Astrocyte (in vitro differentiated cells and primary cell): Measurements from ENCODE around the gene SHC4. TPM values are rescaled to one million over a fixed set of nuclear protein-coding genes. Genes with fewer than 3 reads are reported as not detected.

Experiments used
- DNase-seq: peaks from one replicate; pipeline ENCODE4 v3.0.0-alpha.2; 2010; ENCODE audit warnings: low read depth
- FAIRE-seq: peaks from 2 replicates; lab custom pipeline; 2011; peaks lifted over from hg19 to GRCh38; lab: Jason Lieb, UNC
- H2AFZ ChIP-seq: 2 replicates; pipeline ENCODE4 v1.6.0; 2012; ENCODE audit warnings: low read depth, low read length, inconsistent platforms
- H3K27ac ChIP-seq: 2 replicates; pipeline ENCODE4 v1.5.1; 2011; ENCODE audit warnings: low read depth, low read length, inconsistent platforms
- H3K27me3 ChIP-seq: 2 replicates; pipeline ENCODE4 v1.6.0; 2011; ENCODE audit warnings: low read length, inconsistent platforms; ENCODE audit not compliant: insufficient read depth
- H3K36me3 ChIP-seq: 2 replicates; pipeline ENCODE4 v1.5.1; 2011; ENCODE audit warnings: low read length, inconsistent platforms; ENCODE audit not compliant: insufficient read depth
- H3K4me1 ChIP-seq: 2 replicates; pipeline ENCODE4 v1.5.1; 2011; ENCODE audit warnings: low read length, inconsistent platforms; ENCODE audit not compliant: insufficient read depth
- H3K4me2 ChIP-seq: 2 replicates; pipeline ENCODE4 v1.6.0; 2012; ENCODE audit warnings: low read length, inconsistent platforms
- H3K4me3 ChIP-seq: 2 replicates; pipeline ENCODE4 v1.5.1; 2011; ENCODE audit warnings: low read depth, mild to moderate bottlenecking, low read length, inconsistent platforms; ENCODE audit not compliant: insufficient read depth
- H3K79me2 ChIP-seq: 2 replicates; pipeline ENCODE4 v1.6.0; 2012; ENCODE audit warnings: mild to moderate bottlenecking, low read length, inconsistent platforms; ENCODE audit not compliant: insufficient read depth
- H3K9ac ChIP-seq: 2 replicates; pipeline ENCODE4 v1.6.0; 2012; ENCODE audit warnings: mild to moderate bottlenecking, low read length, inconsistent platforms
- H3K9me3 ChIP-seq: 2 replicates; pipeline ENCODE4 v1.5.1; 2012; ENCODE audit warnings: low read depth, mild to moderate bottlenecking, low read length, inconsistent platforms; ENCODE audit not compliant: insufficient read depth
- H4K20me1 ChIP-seq: 2 replicates; pipeline ENCODE4 v1.6.0; 2012; ENCODE audit warnings: low read length, inconsistent platforms; ENCODE audit not compliant: insufficient read depth
- H3K27ac Mint-ChIP-seq: one replicate; pipeline ENCODE4 v1.8.0; 2021; ENCODE audit warnings: mild to moderate bottlenecking, mixed read lengths; ENCODE audit not compliant: unreplicated experiment
- H3K27me3 Mint-ChIP-seq: one replicate; pipeline ENCODE4 v1.8.0; 2021; ENCODE audit warnings: low read depth, mixed read lengths; ENCODE audit not compliant: unreplicated experiment
- H3K36me3 Mint-ChIP-seq: one replicate; pipeline ENCODE4 v1.8.0; 2021; ENCODE audit warnings: low read depth, mixed read lengths; ENCODE audit not compliant: unreplicated experiment
- H3K4me1 Mint-ChIP-seq: one replicate; pipeline ENCODE4 v1.8.0; 2021; ENCODE audit warnings: low read depth, mixed read lengths; ENCODE audit not compliant: unreplicated experiment
- H3K4me3 Mint-ChIP-seq: one replicate; pipeline ENCODE4 v1.8.0; 2021; ENCODE audit warnings: mild to moderate bottlenecking, moderate library complexity, mixed read lengths; ENCODE audit not compliant: unreplicated experiment
- H3K9me3 Mint-ChIP-seq: one replicate; pipeline ENCODE4 v1.8.0; 2021; ENCODE audit warnings: mild to moderate bottlenecking, mixed read lengths; ENCODE audit not compliant: unreplicated experiment
- EZH2 ChIP-seq: IDR thresholded peaks from 2 replicates; pipeline ENCODE4 v1.6.1; 2012; ENCODE audit warnings: mild to moderate bottlenecking, low read length, inconsistent platforms; ENCODE audit not compliant: insufficient read depth
- total RNA-seq: library from RNA; stranded (reverse); gene quantifications from 2 replicates; pipeline ENCODE4 v1.2.1, GENCODE V29; 2021
- TF ChIP-seq, protein P1 (sequence below): IDR thresholded peaks from 2 replicates; pipeline ENCODE4 v1.5.1; 2011; ENCODE audit warnings: low read depth, mild to moderate bottlenecking, inconsistent platforms, low read length, moderate library complexity; ENCODE audit not compliant: insufficient read depth

SHC4 gene
- total RNA-seq, 1 donor from 2014 or later, result 2.7 TPM

DNA sequence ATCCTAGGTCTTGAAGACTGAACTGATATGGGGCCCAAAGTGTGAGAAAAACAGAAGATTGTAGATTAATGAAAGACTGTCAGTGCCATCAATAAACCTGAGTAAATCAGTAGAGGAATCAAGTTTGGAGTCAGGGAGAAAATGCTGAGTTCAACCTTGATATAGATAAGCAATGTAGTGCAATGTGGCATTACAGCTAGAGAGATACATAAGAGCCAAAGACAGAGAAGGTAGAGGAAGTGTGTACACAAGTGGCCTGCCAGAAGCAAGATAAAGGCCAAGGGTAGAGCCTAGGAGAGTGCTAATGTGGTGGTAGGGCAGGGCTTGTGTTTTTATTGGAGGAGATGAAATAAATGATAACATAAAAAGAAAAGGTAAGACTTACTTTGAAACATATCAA, 111.8 kb downstream of the SHC4 start:
- H4K20me1 ChIP-seq, result no peaks in the 10 kb centered on the region
- DNase-seq, result no peak
- H3K9ac ChIP-seq, result no peak overlapping the region
- no peak overlapping the region for H3K4me2 ChIP-seq
- no peaks in the 10 kb centered on the region for H3K9me3 ChIP-seq
- no peak overlapping the region for H2AFZ ChIP-seq
- peaks cover 10% of the 10 kb centered on the region for H3K4me1 ChIP-seq
- H3K4me3 ChIP-seq, result no peak overlapping the region
- H3K27me3 ChIP-seq, result no peaks in the 10 kb centered on the region
- Mint-ChIP-seq H3K4me1 (peaks cover 14% of the 10 kb centered on the region), H3K9me3 (no peaks in the 10 kb centered on the region), H3K36me3 (peaks cover 4% of the 10 kb centered on the region), H3K4me3 (no peak overlapping the region), H3K27me3 (no peaks in the 10 kb centered on the region), H3K27ac (no peak overlapping the region)
- TF ChIP-seq EZH2, result no peak
- TF ChIP-seq, protein P1, sequence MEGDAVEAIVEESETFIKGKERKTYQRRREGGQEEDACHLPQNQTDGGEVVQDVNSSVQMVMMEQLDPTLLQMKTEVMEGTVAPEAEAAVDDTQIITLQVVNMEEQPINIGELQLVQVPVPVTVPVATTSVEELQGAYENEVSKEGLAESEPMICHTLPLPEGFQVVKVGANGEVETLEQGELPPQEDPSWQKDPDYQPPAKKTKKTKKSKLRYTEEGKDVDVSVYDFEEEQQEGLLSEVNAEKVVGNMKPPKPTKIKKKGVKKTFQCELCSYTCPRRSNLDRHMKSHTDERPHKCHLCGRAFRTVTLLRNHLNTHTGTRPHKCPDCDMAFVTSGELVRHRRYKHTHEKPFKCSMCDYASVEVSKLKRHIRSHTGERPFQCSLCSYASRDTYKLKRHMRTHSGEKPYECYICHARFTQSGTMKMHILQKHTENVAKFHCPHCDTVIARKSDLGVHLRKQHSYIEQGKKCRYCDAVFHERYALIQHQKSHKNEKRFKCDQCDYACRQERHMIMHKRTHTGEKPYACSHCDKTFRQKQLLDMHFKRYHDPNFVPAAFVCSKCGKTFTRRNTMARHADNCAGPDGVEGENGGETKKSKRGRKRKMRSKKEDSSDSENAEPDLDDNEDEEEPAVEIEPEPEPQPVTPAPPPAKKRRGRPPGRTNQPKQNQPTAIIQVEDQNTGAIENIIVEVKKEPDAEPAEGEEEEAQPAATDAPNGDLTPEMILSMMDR, result no peak
- no peak for FAIRE-seq
- no peak overlapping the region for H3K27ac ChIP-seq
- no peaks in the 10 kb centered on the region for H3K79me2 ChIP-seq
- no peaks in the 10 kb centered on the region for H3K36me3 ChIP-seq

DNA sequence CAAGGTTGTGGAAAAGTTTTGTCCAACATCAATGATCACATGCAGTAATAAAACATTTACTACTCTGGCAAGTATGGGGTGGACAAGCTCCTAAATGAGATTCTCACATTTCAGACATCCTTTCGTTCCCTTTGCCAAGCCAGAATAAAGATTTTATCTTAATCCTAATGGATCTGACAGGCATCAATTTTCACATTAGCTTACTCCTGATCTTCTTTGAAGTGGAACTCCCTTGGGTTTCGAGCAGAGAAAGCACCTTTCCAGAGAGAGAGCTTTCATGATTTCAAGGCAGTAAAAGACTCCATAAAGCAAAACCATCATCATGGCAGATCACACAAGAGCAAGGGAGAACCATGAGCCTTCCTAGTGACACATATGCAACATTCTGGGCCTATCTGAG, 113.1 kb downstream of the SHC4 start:
- Histone ChIP-seq H3K9me3 (no peaks in the 10 kb centered on the region), H3K4me3 (no peak overlapping the region), H3K9ac (no peak overlapping the region), H2AFZ (no peak overlapping the region), H4K20me1 (no peaks in the 10 kb centered on the region), H3K27me3 (no peaks in the 10 kb centered on the region), H3K4me1 (peaks cover 4% of the 10 kb centered on the region), H3K79me2 (no peaks in the 10 kb centered on the region), H3K27ac (no peak overlapping the region), H3K4me2 (no peak overlapping the region), H3K36me3 (no peaks in the 10 kb centered on the region)
- Mint-ChIP-seq H3K9me3 (no peaks in the 10 kb centered on the region), H3K27me3 (no peaks in the 10 kb centered on the region), H3K4me3 (no peak overlapping the region), H3K36me3 (peaks cover 4% of the 10 kb centered on the region), H3K27ac (no peak overlapping the region), H3K4me1 (peaks cover 5% of the 10 kb centered on the region)
- TF ChIP-seq, protein P1, result no peak
- TF ChIP-seq EZH2, result no peak
- no peak for FAIRE-seq
- no peak for DNase-seq

DNA sequence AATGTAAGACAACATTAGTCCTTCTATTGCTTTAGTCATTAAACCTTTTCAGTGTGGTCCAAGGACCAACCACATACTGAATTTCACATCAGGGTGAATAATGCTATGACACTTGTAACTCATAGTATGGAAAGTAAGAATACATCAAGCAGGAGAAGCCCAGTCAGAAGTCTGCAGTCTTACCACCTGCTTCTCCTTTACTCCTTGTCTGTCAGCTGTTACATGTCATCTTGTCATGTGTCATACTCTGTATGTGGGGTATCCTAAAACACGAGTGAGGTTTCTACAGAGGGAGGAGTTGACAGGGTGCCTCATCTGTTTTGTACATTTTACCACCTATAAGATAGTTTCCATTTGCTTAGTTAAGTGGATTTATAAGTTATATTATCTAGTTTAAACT, 118.6 kb downstream of the SHC4 start:
- Histone ChIP-seq H3K27me3 (no peaks in the 10 kb centered on the region), H3K36me3 (no peaks in the 10 kb centered on the region), H2AFZ (no peak overlapping the region), H3K27ac (no peak overlapping the region), H3K4me3 (no peak overlapping the region), H3K4me2 (no peak overlapping the region), H3K4me1 (no peaks in the 10 kb centered on the region), H3K79me2 (no peaks in the 10 kb centered on the region), H3K9me3 (no peaks in the 10 kb centered on the region), H3K9ac (no peak overlapping the region), H4K20me1 (no peaks in the 10 kb centered on the region)
- Mint-ChIP-seq H3K4me3 (no peak overlapping the region), H3K4me1 (no peaks in the 10 kb centered on the region), H3K36me3 (no peaks in the 10 kb centered on the region), H3K9me3 (peaks cover 2% of the 10 kb centered on the region), H3K27ac (no peak overlapping the region), H3K27me3 (no peaks in the 10 kb centered on the region)
- TF ChIP-seq EZH2, result no peak
- TF ChIP-seq, protein P1, result no peak
- FAIRE-seq (no peak), DNase-seq (no peak)
